Hepatocyte (in vitro differentiated cells): ENCODE data around the gene LSAMP. TPM values are rescaled to one million over a fixed set of nuclear protein-coding genes. Genes with fewer than 3 reads are reported as not detected.

ENCODE experiments used
- DNase-seq: peaks from one replicate; pipeline ENCODE4 v3.0.0-alpha.2; 2016; ENCODE audit warnings: low spot score
- H2AFZ ChIP-seq: fragments of 200-600 bp; sonication (generic); 2 replicates; pipeline ENCODE4 v1.6.0; 2016; ENCODE audit warnings: antibody characterized with exemption, mild to moderate bottlenecking
- H3K27ac ChIP-seq: fragments of 200-600 bp; sonication (generic); 2 replicates; pipeline ENCODE4 v1.5.1; 2016; ENCODE audit warnings: mild to moderate bottlenecking
- H3K27me3 ChIP-seq: fragments of 200-600 bp; sonication (generic); 2 replicates; pipeline ENCODE4 v1.6.1; 2016
- H3K36me3 ChIP-seq: fragments of 200-600 bp; sonication (generic); replicated peaks from 2 replicates; pipeline ENCODE4 v1.5.1; 2016; ENCODE audit warnings: low read depth; ENCODE audit not compliant: insufficient read depth
- H3K4me1 ChIP-seq: fragments of 200-600 bp; sonication (generic); 2 replicates; pipeline ENCODE4 v1.5.1; 2016; ENCODE audit warnings: mild to moderate bottlenecking, moderate library complexity; ENCODE audit not compliant: insufficient read depth
- H3K4me2 ChIP-seq: fragments of 200-600 bp; sonication (generic); 2 replicates; pipeline ENCODE4 v1.6.0; 2016
- H3K4me3 ChIP-seq: fragments of 200-600 bp; sonication (generic); 2 replicates; pipeline ENCODE4 v1.5.1; 2016; ENCODE audit warnings: mild to moderate bottlenecking
- H3K79me2 ChIP-seq: fragments of 200-600 bp; sonication (generic); 2 replicates; pipeline ENCODE4 v1.6.0; 2017; ENCODE audit warnings: mild to moderate bottlenecking
- H3K9me2 ChIP-seq: fragments of 200-600 bp; sonication (generic); replicated peaks from 2 replicates; pipeline ENCODE4 v1.6.0; 2017; ENCODE audit warnings: mild to moderate bottlenecking; ENCODE audit not compliant: insufficient read depth
- H3K9me3 ChIP-seq: fragments of 200-600 bp; sonication (generic); 2 replicates; pipeline ENCODE4 v1.5.1; 2016; ENCODE audit warnings: low read depth, mild to moderate bottlenecking
- H4K20me1 ChIP-seq: fragments of 200-600 bp; sonication (generic); 2 replicates; pipeline ENCODE4 v1.6.0; 2016; ENCODE audit warnings: mild to moderate bottlenecking; ENCODE audit not compliant: insufficient read depth, poor library complexity, severe bottlenecking
- EZH2 ChIP-seq: fragments of 200-600 bp; sonication (generic); IDR thresholded peaks from 2 replicates; pipeline ENCODE4 v1.6.1; 2016; ENCODE audit warnings: antibody characterized with exemption, mild to moderate bottlenecking, borderline replicate concordance
- EZH2phosphoT487 ChIP-seq: fragments of 200-600 bp; sonication (generic); IDR thresholded peaks from one replicate; pipeline ENCODE4 v1.6.1; 2018; ENCODE audit warnings: antibody characterized with exemption, mild to moderate bottlenecking, low read depth, moderate library complexity; ENCODE audit not compliant: unreplicated experiment, severe bottlenecking
- WGBS: methylation state at CpG from one replicate; pipeline ENCODE4 v1.1.6; 2016; ENCODE audit warnings: low lambda C conversion rate; ENCODE audit errors: missing lambda C conversion rate; 5-methylcytosine and 5-hydroxymethylcytosine counted together
- polyA plus RNA-seq: library from polyadenylated mRNA; unstranded; fragments of >200 nt; fragmentation: Nextera tagmentation; extraction: Ambion mirVana; gene quantifications from 2 replicates; pipeline ENCODE4 v1.2.1, GENCODE V29; 2016
- total RNA-seq: library from RNA; depleted of rRNA; stranded (reverse); fragments of >200 nt; gene quantifications from 2 replicates; pipeline ENCODE4 v1.2.3, GENCODE V29; 2014
- TF ChIP-seq, protein P1 (sequence below): fragments of 200-600 bp; sonication (generic); IDR thresholded peaks from 2 replicates; pipeline ENCODE4 v1.5.1; 2016; ENCODE audit warnings: antibody characterized with exemption, mild to moderate bottlenecking; ENCODE audit not compliant: poor library complexity

LSAMP gene
- total and polyA plus RNA-seq, 2 experiments from 2014 or later: 15.1 to 22.3 TPM

DNA sequence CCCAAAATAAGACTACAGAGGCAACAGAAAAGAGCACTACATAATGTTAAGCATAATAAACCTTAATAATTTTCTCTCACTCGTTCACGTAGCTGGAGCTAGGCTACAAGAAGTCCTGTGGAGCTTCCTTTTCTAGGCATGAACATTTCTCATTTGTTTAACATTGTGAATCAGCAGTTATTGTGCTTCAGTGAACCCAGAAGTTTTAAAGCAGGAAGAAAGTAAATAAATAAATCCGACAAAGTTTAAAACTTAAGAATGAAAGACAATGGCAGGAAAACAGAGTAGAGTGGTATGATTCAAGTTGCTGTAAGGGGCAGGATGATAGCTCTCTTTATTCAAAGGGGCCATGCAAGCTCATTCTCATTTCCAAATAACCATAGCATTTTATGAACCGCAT lies 191.8 kb downstream of the LSAMP start:
- Histone ChIP-seq H3K4me3 (no peak overlapping the region), H3K9me2 (no peaks in the 10 kb centered on the region), H3K9me3 (no peaks in the 10 kb centered on the region), H3K27me3 (no peaks in the 10 kb centered on the region), H3K27ac (no peak overlapping the region), H3K4me2 (no peak overlapping the region), H3K36me3 (no peaks in the 10 kb centered on the region), H3K79me2 (no peaks in the 10 kb centered on the region), H4K20me1 (no peaks in the 10 kb centered on the region), H2AFZ (no peak overlapping the region), H3K4me1 (peaks cover 3% of the 10 kb centered on the region)
- 49% methylated on average over 4 of the region's 4 CpGs for WGBS
- TF ChIP-seq EZH2 (no peak), EZH2phosphoT487 (no peak)
- TF ChIP-seq, protein P1, sequence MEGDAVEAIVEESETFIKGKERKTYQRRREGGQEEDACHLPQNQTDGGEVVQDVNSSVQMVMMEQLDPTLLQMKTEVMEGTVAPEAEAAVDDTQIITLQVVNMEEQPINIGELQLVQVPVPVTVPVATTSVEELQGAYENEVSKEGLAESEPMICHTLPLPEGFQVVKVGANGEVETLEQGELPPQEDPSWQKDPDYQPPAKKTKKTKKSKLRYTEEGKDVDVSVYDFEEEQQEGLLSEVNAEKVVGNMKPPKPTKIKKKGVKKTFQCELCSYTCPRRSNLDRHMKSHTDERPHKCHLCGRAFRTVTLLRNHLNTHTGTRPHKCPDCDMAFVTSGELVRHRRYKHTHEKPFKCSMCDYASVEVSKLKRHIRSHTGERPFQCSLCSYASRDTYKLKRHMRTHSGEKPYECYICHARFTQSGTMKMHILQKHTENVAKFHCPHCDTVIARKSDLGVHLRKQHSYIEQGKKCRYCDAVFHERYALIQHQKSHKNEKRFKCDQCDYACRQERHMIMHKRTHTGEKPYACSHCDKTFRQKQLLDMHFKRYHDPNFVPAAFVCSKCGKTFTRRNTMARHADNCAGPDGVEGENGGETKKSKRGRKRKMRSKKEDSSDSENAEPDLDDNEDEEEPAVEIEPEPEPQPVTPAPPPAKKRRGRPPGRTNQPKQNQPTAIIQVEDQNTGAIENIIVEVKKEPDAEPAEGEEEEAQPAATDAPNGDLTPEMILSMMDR: no peak
- DNase-seq: no peak

DNA sequence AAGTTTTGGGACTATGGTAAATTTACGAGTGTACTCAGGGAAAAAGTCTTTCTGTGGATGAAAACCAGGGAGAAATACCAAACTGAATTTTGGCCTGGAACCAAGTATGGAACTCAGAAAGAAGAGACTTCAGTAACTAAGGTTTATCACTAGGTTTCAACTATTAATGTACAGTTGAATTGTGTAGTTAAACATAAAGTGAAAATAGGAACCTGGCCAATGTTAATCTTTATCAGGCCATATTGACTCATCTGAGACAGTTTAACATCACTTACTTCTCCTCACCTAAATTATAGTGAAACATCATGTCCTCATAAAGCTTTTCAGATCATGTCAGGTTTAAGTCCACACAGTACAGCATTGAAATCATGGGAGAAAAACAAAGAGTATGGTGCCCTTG lies 197.7 kb downstream of the LSAMP start:
- H3K4me3 ChIP-seq: no peak overlapping the region
- no peak overlapping the region for H3K27ac ChIP-seq
- H3K79me2 ChIP-seq: no peaks in the 10 kb centered on the region
- H3K9me2 ChIP-seq: no peaks in the 10 kb centered on the region
- WGBS: 79% methylated on average over 1 of the region's 1 CpG
- no peak for TF ChIP-seq EZH2
- TF ChIP-seq, protein P1: no peak
- TF ChIP-seq EZH2phosphoT487: no peak
- H3K36me3 ChIP-seq: no peaks in the 10 kb centered on the region
- H3K4me2 ChIP-seq: no peak overlapping the region
- no peak overlapping the region for H2AFZ ChIP-seq
- DNase-seq: no peak
- no peaks in the 10 kb centered on the region for H3K27me3 ChIP-seq
- H3K4me1 ChIP-seq: peaks cover 3% of the 10 kb centered on the region
- H3K9me3 ChIP-seq: no peaks in the 10 kb centered on the region
- no peaks in the 10 kb centered on the region for H4K20me1 ChIP-seq

DNA sequence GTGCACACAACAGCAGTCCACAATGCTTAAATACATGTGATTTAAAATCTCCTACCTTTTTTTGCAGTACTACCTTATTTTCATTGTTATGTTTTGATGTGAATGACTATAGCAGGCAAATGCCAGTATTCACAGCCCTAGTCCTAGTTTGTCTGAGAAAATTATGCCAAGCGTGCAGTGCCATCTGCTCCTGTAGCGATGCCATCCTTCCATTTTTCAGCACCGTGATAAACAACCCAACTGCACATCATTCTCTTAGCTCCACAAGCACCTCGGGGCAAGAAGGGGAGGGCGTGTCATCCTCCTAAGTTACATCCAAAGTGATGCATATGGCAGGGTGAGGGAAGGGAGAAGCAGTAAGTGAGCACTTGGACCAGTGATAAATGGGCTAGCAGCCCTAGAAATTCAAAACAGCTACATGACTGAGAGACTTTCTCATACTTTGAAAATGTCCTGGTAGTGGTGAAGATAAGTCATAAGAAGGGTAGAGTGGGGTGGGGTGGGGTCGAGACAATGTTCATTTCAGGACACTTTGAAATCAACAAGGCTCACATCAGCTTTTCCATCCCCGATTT lies 198.8 kb downstream of the LSAMP start:
- 87% methylated on average over 7 of the region's 7 CpGs for WGBS
- TF ChIP-seq EZH2 (no peak), EZH2phosphoT487 (no peak)
- TF ChIP-seq, protein P1: no peak
- Histone ChIP-seq H3K27me3 (no peaks in the 10 kb centered on the region), H3K79me2 (no peaks in the 10 kb centered on the region), H3K27ac (no peak overlapping the region), H3K9me3 (no peaks in the 10 kb centered on the region), H3K9me2 (no peaks in the 10 kb centered on the region), H3K4me2 (no peak overlapping the region), H3K4me1 (peaks cover 3% of the 10 kb centered on the region), H2AFZ (no peak overlapping the region), H4K20me1 (no peaks in the 10 kb centered on the region), H3K4me3 (no peak overlapping the region), H3K36me3 (no peaks in the 10 kb centered on the region)
- DNase-seq: no peak

DNA sequence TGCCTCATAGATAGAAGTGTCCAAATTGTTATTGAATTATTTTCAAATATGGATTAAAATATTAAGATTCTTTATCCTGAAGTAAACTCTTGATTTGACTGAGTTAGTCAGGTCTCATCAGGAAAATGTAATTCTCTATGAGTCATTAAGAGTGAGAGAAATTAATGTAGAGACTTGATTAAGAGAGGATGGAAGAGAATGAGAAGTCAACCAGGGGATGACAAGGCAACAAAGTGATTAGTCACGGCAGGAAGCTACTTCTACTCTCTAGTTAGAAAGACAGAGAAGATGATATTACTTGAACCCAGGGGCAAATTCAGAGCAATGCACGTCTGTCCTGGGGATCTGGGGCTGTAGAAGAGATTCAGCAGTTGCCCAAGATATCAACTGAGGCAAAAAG lies 202.5 kb downstream of the LSAMP start:
- no peaks in the 10 kb centered on the region for H4K20me1 ChIP-seq
- 79% methylated on average over 2 of the region's 2 CpGs for WGBS
- no peaks in the 10 kb centered on the region for H3K9me2 ChIP-seq
- H2AFZ ChIP-seq: no peak overlapping the region
- H3K27ac ChIP-seq: no peak overlapping the region
- no peak for TF ChIP-seq EZH2
- TF ChIP-seq EZH2phosphoT487: no peak
- TF ChIP-seq, protein P1: no peak
- no peak overlapping the region for H3K4me3 ChIP-seq
- H3K27me3 ChIP-seq: no peaks in the 10 kb centered on the region
- no peaks in the 10 kb centered on the region for H3K4me1 ChIP-seq
- H3K36me3 ChIP-seq: no peaks in the 10 kb centered on the region
- no peak overlapping the region for H3K4me2 ChIP-seq
- no peak for DNase-seq
- H3K79me2 ChIP-seq: no peaks in the 10 kb centered on the region
- no peaks in the 10 kb centered on the region for H3K9me3 ChIP-seq
